ENCODE data around the gene APOBEC3H.

DNA sequence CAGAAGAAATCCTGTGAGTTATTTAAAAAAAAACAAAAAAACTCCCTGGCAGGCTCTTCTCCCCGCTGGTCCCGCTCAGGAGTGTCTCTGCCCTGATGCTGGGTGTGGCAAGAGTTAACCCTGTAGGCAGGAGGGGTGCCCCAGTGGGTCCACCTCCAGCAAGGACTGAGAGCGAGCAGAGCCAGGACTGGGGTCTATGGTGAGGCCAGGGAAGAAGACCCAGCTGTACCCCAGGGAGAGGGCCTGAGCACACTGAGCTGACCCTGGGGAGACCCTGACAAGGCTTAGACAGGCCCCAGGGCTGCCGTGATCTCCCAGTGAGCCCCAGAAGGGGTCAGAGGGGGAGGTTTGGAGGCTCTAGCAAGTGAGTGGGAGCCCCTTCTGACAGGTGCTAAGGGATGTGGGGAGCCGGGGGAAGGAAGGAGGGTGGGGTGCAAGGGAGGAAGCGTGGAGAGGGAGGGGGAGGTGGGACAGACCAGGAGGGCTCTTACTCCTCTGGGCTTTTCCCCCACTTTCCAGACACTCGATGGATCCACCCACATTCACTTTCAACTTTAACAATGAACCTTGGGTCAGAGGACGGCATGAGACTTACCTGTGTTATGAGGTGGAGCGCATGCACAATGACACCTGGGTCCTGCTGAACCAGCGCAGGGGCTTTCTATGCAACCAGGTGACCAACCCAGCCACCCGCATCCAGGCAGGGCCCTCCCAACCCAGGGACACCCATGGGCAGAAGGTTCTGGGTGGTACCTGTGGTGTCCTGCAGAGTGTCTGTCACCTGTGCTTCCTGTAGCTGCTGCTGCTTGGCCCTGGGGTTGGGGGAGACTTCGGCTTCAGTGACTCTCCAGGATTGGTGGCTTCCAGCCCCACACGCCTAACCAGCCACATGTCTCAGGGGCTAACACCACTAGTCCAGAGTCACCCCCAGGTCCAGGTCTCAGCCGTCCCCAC lies 13.6 kb upstream of the APOBEC3H start:
- TF ChIP-seq POLR2A (IDR thresholded peaks at IDR 0.05), result no peak
- TF ChIP-seq, protein P1, sequence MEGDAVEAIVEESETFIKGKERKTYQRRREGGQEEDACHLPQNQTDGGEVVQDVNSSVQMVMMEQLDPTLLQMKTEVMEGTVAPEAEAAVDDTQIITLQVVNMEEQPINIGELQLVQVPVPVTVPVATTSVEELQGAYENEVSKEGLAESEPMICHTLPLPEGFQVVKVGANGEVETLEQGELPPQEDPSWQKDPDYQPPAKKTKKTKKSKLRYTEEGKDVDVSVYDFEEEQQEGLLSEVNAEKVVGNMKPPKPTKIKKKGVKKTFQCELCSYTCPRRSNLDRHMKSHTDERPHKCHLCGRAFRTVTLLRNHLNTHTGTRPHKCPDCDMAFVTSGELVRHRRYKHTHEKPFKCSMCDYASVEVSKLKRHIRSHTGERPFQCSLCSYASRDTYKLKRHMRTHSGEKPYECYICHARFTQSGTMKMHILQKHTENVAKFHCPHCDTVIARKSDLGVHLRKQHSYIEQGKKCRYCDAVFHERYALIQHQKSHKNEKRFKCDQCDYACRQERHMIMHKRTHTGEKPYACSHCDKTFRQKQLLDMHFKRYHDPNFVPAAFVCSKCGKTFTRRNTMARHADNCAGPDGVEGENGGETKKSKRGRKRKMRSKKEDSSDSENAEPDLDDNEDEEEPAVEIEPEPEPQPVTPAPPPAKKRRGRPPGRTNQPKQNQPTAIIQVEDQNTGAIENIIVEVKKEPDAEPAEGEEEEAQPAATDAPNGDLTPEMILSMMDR (IDR thresholded peaks at IDR 0.05), result no peak
